ENCODE results near the gene NHSL1.

DNA sequence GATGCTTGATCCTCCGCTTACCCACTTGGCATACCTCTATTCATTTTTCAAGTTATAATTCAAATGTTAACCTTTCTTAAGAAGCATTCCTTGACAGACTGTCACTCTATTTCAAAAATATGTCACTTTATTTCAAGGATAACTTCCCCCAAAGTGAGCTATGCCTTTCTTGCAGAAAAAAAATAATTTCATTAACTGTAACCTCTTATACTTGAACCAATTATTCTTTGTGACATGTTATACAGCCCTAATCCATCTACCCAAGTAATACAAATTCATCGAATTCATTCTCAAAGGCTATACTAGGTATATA, 9.3 kb upstream of the NHSL1 start:
- TF ChIP-seq ZNF184 (CRISPR knock-in tag; IDR thresholded peaks at IDR 0.05) (no peak), COPS2 (conservative IDR thresholded peaks at IDR 0.05) (no peak)

All from K562 (cell line).